NOMO-1 treated with DMSO at 0.1 percent for 48 hours (cell line): Measurements from ENCODE around the gene SNAP47.

Experiments used
- DNase-seq: peaks from one replicate; lab custom pipeline; 2025; ENCODE audit not compliant: unreplicated experiment; lab: John Stamatoyannopoulos, UW

Gene SNAP47

GRCh38 chr1:227767401-227768124 is 32.3 kb downstream of the SNAP47 start:
- no peak for DNase-seq

GRCh38 chr1:227768125-227768439 is 32.8 kb downstream of the SNAP47 start:
- no peak for DNase-seq

- DNase-seq, result no peak
Measured at GRCh38 chr1:227768640-227769039, 33.4 kb downstream of the SNAP47 start.

- DNase-seq, result no peak
Measured at GRCh38 chr1:227769047-227769935, 34.1 kb downstream of the SNAP47 start.

GRCh38 chr1:227769936-227770494 is 34.8 kb downstream of the SNAP47 start:
- DNase-seq, result no peak

GRCh38 chr1:227770812-227771211 is 35.6 kb downstream of the SNAP47 start:
- no peak for DNase-seq

- DNase-seq, result no peak
Measured at GRCh38 chr1:227771326-227771725, 36.1 kb downstream of the SNAP47 start.

- no peak for DNase-seq
Measured at GRCh38 chr1:227771771-227772170, 36.5 kb downstream of the SNAP47 start.

GRCh38 chr1:227773558-227773957 is 38.3 kb downstream of the SNAP47 start:
- DNase-seq, result no peak

GRCh38 chr1:227774051-227774731 is 39.0 kb downstream of the SNAP47 start:
- DNase-seq, result no peak

GRCh38 chr1:227774821-227775661 is 39.8 kb downstream of the SNAP47 start:
- no peak for DNase-seq

GRCh38 chr1:227775841-227776240 is 40.6 kb downstream of the SNAP47 start:
- no peak for DNase-seq

- DNase-seq, result no peak
Measured at GRCh38 chr1:227776331-227776771, 41.1 kb downstream of the SNAP47 start.

GRCh38 chr1:227777156-227777555 is 41.9 kb downstream of the SNAP47 start:
- DNase-seq, result no peak

- no peak for DNase-seq
Measured at GRCh38 chr1:227777646-227778045, 42.4 kb downstream of the SNAP47 start.

GRCh38 chr1:227778401-227778947 is 43.2 kb downstream of the SNAP47 start:
- no peak for DNase-seq

GRCh38 chr1:227779021-227779441 is 43.8 kb downstream of the SNAP47 start:
- no peak for DNase-seq

- no peak for DNase-seq
Measured at GRCh38 chr1:227779685-227780084, 44.5 kb downstream of the SNAP47 start.

GRCh38 chr1:227780101-227781044 is 45.1 kb downstream of the SNAP47 start:
- DNase-seq, result no peak
